Mesothelial cell of epicardium (in vitro differentiated cells): ENCODE results near the gene LEPR. TPM values are rescaled to one million over a fixed set of nuclear protein-coding genes. Genes with fewer than 3 reads are reported as not detected.

Experiments
- DNase-seq, 2 experiments: peaks; one replicate each; pipeline ENCODE4 v3.0.0; 2021; ENCODE audit warnings: low spot score in 2 of 2; ENCODE audit not compliant: unreplicated experiment in 2 of 2
- H3K27ac Mint-ChIP-seq: 2 replicates; pipeline ENCODE4 v1.8.0; 2021; ENCODE audit warnings: mixed read lengths
- H3K27me3 Mint-ChIP-seq: 2 replicates; pipeline ENCODE4 v1.8.0; 2021; ENCODE audit warnings: low read depth, mixed read lengths
- H3K36me3 Mint-ChIP-seq: 2 replicates; pipeline ENCODE4 v1.8.0; 2021; ENCODE audit warnings: mixed read lengths
- H3K4me1 Mint-ChIP-seq: 2 replicates; pipeline ENCODE4 v1.8.0; 2021; ENCODE audit warnings: mixed read lengths
- H3K4me3 Mint-ChIP-seq: 2 replicates; pipeline ENCODE4 v1.8.0; 2021; ENCODE audit warnings: mild to moderate bottlenecking, moderate library complexity, mixed read lengths
- H3K9me3 Mint-ChIP-seq: 2 replicates; pipeline ENCODE4 v1.8.0; 2021; ENCODE audit warnings: mixed read lengths
- total RNA-seq: library from RNA; stranded (reverse); gene quantifications from 3 replicates; pipeline ENCODE4 v1.2.1, GENCODE V29; 2021
- TF ChIP-seq, protein P1 (sequence below): fragments of 200-600 bp; sonication (generic); IDR thresholded peaks from one replicate; pipeline ENCODE4 v1.5.0; 2021; ENCODE audit warnings: antibody characterized with exemption; ENCODE audit not compliant: unreplicated experiment

Gene LEPR
- total RNA-seq, 1 donor from 2014 or later: 5.0 TPM

GRCh38 chr1:65423884-65424572 lies 3.6 kb downstream of the LEPR start:
- Mint-ChIP-seq H3K27ac (no peak overlapping the region), H3K9me3 (no peaks in the 10 kb centered on the region), H3K4me1 (peaks cover 13% of the 10 kb centered on the region), H3K27me3 (no peaks in the 10 kb centered on the region), H3K36me3 (peaks cover 23% of the 10 kb centered on the region), H3K4me3 (no peak overlapping the region)
- TF ChIP-seq, protein P1, sequence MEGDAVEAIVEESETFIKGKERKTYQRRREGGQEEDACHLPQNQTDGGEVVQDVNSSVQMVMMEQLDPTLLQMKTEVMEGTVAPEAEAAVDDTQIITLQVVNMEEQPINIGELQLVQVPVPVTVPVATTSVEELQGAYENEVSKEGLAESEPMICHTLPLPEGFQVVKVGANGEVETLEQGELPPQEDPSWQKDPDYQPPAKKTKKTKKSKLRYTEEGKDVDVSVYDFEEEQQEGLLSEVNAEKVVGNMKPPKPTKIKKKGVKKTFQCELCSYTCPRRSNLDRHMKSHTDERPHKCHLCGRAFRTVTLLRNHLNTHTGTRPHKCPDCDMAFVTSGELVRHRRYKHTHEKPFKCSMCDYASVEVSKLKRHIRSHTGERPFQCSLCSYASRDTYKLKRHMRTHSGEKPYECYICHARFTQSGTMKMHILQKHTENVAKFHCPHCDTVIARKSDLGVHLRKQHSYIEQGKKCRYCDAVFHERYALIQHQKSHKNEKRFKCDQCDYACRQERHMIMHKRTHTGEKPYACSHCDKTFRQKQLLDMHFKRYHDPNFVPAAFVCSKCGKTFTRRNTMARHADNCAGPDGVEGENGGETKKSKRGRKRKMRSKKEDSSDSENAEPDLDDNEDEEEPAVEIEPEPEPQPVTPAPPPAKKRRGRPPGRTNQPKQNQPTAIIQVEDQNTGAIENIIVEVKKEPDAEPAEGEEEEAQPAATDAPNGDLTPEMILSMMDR: no peak
- no peak for DNase-seq

DNA sequence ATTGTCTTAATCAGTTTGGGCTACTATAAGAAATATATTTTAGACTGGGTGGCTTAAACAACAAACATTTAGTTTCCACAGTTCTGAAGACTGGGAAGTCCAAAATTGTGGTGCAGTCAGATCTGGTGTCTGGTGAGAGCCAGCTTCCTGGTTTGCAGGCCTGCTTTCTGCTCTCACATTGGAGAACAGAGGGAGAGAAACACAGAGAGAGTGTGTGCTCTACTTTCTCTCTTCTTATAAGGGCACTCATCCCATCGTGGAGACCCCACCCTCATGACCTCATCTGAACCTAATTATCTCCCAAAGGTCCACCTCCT lies 4.1 kb downstream of the LEPR start:
- no peaks in the 10 kb centered on the region for H3K27me3 Mint-ChIP-seq
- no peak for DNase-seq
- TF ChIP-seq, protein P1: no peak
- peaks cover 25% of the 10 kb centered on the region for H3K36me3 Mint-ChIP-seq
- H3K9me3 Mint-ChIP-seq: no peaks in the 10 kb centered on the region
- no peak overlapping the region for H3K27ac Mint-ChIP-seq
- peaks cover 9% of the 10 kb centered on the region for H3K4me1 Mint-ChIP-seq
- no peak overlapping the region for H3K4me3 Mint-ChIP-seq

- Mint-ChIP-seq H3K36me3 (peaks cover 27% of the 10 kb centered on the region), H3K9me3 (no peaks in the 10 kb centered on the region), H3K27me3 (no peaks in the 10 kb centered on the region), H3K4me1 (peaks cover 6% of the 10 kb centered on the region), H3K4me3 (no peak overlapping the region), H3K27ac (no peak overlapping the region)
- TF ChIP-seq, protein P1: no peak
- DNase-seq: no peak
Measured at GRCh38 chr1:65425006-65425405, 4.5 kb downstream of the LEPR start.

DNA sequence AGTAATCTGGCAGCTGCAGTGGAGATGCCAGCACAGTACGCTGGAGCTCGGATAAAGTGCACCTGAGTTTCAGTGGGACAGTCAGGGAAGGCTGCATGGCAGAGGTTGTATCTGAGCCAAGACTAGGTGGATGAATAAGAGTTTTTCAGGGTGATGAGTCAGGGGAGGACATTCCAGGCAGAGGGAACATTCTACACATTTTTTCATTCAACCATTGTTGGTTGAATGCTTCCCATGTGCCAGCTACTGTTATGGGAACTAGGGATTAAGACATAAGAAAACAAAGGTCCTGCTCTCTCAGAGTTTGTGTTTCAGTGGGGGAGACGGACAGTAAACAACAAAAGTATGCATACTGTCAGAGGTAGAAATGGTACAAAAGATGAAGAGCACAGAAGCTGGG lies 5.2 kb downstream of the LEPR start:
- H3K36me3 Mint-ChIP-seq: peaks cover 28% of the 10 kb centered on the region
- no peak overlapping the region for H3K27ac Mint-ChIP-seq
- peaks cover 6% of the 10 kb centered on the region for H3K4me1 Mint-ChIP-seq
- no peaks in the 10 kb centered on the region for H3K9me3 Mint-ChIP-seq
- no peak for DNase-seq
- H3K27me3 Mint-ChIP-seq: no peaks in the 10 kb centered on the region
- H3K4me3 Mint-ChIP-seq: no peak overlapping the region
- TF ChIP-seq, protein P1: no peak

- TF ChIP-seq, protein P1: no peak
- Mint-ChIP-seq H3K27ac (no peak overlapping the region), H3K36me3 (peaks cover 32% of the 10 kb centered on the region), H3K4me1 (peaks cover 5% of the 10 kb centered on the region), H3K9me3 (no peaks in the 10 kb centered on the region), H3K4me3 (no peak overlapping the region), H3K27me3 (no peaks in the 10 kb centered on the region)
- DNase-seq: no peak
Measured at GRCh38 chr1:65429078-65429477, 8.6 kb downstream of the LEPR start.

GRCh38 chr1:65429806-65430205 lies 9.3 kb downstream of the LEPR start:
- TF ChIP-seq, protein P1: no peak
- no peaks in the 10 kb centered on the region for H3K9me3 Mint-ChIP-seq
- peaks cover 33% of the 10 kb centered on the region for H3K36me3 Mint-ChIP-seq
- H3K4me1 Mint-ChIP-seq: peaks cover 5% of the 10 kb centered on the region
- no peak for DNase-seq
- H3K27ac Mint-ChIP-seq: no peak overlapping the region
- H3K4me3 Mint-ChIP-seq: no peak overlapping the region
- H3K27me3 Mint-ChIP-seq: no peaks in the 10 kb centered on the region
